ENCODE data around the gene FAM98A. TPM values are rescaled to one million over a fixed set of nuclear protein-coding genes. Genes with fewer than 3 reads are reported as not detected.

FAM98A gene
- total RNA-seq, 4 donors from 2014 or later = 17.3 to 31.5 (median 26.2) TPM

GRCh38 chr2:33589444-33589843, 9.7 kb downstream of the FAM98A start:
- Histone ChIP-seq H3K27me3 (no peaks in the 10 kb centered on the region), H3K4me1 (peaks cover 0 to 21% (median 0%) of the 10 kb centered on the region in 3 donors), H3K27ac (peak overlapping the region in 2 of 4 donors; percentile 6 to 43), H3K36me3 (peaks cover 16 to 90% (median 21%) of the 10 kb centered on the region in 3 donors), H3K9me3 (no peaks in the 10 kb centered on the region), H3K4me3 (no peak overlapping the region)
- intact Hi-C loops (cut with DNase I) = no loop called here
- WGBS, 2 donors = 31 to 48% methylated on average over 1 of the region's 1 CpG
- no peak for DNase-seq
- TF ChIP-seq POLR2A (IDR thresholded peaks at IDR 0.05) = no peak
- TF ChIP-seq, protein P1, sequence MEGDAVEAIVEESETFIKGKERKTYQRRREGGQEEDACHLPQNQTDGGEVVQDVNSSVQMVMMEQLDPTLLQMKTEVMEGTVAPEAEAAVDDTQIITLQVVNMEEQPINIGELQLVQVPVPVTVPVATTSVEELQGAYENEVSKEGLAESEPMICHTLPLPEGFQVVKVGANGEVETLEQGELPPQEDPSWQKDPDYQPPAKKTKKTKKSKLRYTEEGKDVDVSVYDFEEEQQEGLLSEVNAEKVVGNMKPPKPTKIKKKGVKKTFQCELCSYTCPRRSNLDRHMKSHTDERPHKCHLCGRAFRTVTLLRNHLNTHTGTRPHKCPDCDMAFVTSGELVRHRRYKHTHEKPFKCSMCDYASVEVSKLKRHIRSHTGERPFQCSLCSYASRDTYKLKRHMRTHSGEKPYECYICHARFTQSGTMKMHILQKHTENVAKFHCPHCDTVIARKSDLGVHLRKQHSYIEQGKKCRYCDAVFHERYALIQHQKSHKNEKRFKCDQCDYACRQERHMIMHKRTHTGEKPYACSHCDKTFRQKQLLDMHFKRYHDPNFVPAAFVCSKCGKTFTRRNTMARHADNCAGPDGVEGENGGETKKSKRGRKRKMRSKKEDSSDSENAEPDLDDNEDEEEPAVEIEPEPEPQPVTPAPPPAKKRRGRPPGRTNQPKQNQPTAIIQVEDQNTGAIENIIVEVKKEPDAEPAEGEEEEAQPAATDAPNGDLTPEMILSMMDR (IDR thresholded peaks at IDR 0.05) = no peak

DNA sequence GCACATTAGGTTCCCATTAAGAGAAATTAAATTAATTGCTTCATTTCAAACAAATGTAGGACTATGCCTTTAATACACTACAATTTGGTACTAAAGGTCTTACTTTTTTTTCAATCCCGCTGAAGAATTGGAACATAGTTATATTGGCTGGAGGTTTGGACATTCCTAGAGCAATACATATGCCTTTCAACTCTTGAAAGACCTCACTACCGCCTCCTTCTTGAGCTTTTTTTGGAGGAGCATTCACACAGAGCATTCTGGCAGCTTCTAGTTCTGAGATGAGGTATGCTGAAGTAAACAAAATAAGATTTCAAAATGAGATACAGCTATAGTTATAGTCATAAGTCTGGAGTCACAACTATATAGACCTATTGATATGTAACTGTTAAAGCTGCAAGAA, 10.9 kb downstream of the FAM98A start:
- Histone ChIP-seq H3K36me3 (peaks cover 18 to 88% (median 20%) of the 10 kb centered on the region in 3 donors), H3K4me1 (peaks cover 0 to 21% (median 0%) of the 10 kb centered on the region in 3 donors), H3K27ac (no peak overlapping the region), H3K4me3 (no peak overlapping the region), H3K27me3 (no peaks in the 10 kb centered on the region), H3K9me3 (no peaks in the 10 kb centered on the region)
- intact Hi-C loops (cut with DNase I) = no loop called here
- 74 to 75% methylated on average over 2 of the region's 2 CpGs for WGBS, 2 donors
- no peak for TF ChIP-seq POLR2A (IDR thresholded peaks at IDR 0.05)
- TF ChIP-seq, protein P1 (IDR thresholded peaks at IDR 0.05) = no peak
- no peak for DNase-seq

- DNase-seq = no peak
- Histone ChIP-seq H3K9me3 (no peaks in the 10 kb centered on the region), H3K4me3 (no peak overlapping the region), H3K4me1 (peaks cover 0 to 26% (median 0%) of the 10 kb centered on the region in 3 donors), H3K27ac (no peak overlapping the region), H3K36me3 (peaks cover 15 to 73% (median 18%) of the 10 kb centered on the region in 3 donors), H3K27me3 (no peaks in the 10 kb centered on the region)
- WGBS, 2 donors = 71 to 78% methylated on average over 2 of the region's 2 CpGs
- intact Hi-C loops (cut with DNase I) = no loop called here
- TF ChIP-seq, protein P1 (IDR thresholded peaks at IDR 0.05) = no peak
- TF ChIP-seq POLR2A (IDR thresholded peaks at IDR 0.05) = no peak
These were observed 12.3 kb downstream of the FAM98A start for GRCh38 chr2:33586766-33587165.

DNA sequence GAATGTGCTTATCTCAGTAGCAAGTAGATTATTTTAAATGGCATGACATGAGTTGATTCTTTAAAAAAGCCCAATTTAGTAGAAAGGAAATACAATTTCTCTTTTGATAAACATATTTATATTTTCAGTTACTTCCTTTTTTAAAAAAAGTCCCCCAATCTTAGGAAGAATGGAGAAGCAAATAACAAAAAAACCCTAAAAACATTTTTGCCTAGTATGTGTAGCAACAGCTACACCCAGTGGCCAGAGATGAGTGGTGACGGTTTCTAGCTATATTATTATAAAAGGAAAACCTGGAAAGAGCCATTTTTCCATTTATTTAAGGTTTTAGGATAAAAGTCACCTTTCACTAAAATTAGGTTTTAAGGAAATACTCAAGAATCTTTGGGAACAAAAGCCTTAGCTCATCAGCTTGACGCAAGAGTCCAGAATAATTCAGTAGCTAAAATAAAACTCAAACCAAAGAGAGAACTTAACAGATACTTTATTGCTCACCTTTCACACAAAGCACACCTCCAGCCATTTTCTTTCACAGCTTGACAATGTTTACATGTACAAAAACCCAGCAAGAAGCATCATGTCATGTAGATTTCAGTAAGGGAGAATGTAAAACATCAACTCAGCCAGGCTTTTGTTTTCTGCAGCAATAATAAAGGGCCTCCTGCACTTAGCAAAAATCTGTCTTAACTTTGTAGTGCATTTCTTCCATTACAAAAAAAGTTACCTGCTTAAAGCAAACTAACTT, 15.7 kb downstream of the FAM98A start:
- intact Hi-C loops (cut with DNase I) = no loop called here
- H3K27ac ChIP-seq = no peak overlapping the region
- no peaks in the 10 kb centered on the region for H3K27me3 ChIP-seq
- 23 to 26% methylated on average over 2 of the region's 2 CpGs for WGBS, 2 donors
- TF ChIP-seq, protein P1 (IDR thresholded peaks at IDR 0.05) = peak; percentile 37 to 81 (median 73)
- TF ChIP-seq POLR2A (IDR thresholded peaks at IDR 0.05) = no peak
- no peaks in the 10 kb centered on the region for H3K9me3 ChIP-seq
- peaks cover 15 to 50% (median 18%) of the 10 kb centered on the region in 3 donors for H3K36me3 ChIP-seq
- no peak overlapping the region for H3K4me3 ChIP-seq
- no peak for DNase-seq
- peaks cover 0 to 5% (median 0%) of the 10 kb centered on the region in 3 donors for H3K4me1 ChIP-seq

DNA sequence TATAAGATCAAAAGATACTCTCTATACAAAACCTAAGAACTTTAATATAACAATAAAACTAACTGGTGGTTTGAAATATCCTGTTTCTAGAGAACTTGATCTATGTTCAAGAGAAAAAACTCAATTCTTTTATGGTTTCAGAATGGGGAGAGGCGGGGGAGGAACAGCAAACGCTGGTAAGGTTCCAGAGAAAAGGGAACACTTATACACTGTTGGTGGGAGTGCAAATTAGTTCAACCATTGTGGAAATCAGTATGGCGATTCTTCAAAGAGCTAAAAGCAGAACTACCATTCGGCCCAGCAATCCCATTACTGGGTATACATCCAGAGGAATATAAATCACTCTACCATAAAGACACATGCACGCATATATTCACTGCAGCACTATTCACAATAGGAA, 17.2 kb downstream of the FAM98A start:
- Histone ChIP-seq H3K27me3 (no peaks in the 10 kb centered on the region), H3K4me1 (peaks cover 0 to 5% (median 0%) of the 10 kb centered on the region in 3 donors), H3K9me3 (no peaks in the 10 kb centered on the region), H3K27ac (no peak overlapping the region), H3K4me3 (no peak overlapping the region), H3K36me3 (peaks cover 14 to 35% (median 15%) of the 10 kb centered on the region in 3 donors)
- 86 to 88% methylated on average over 5 of the region's 5 CpGs for WGBS, 2 donors
- DNase-seq = no peak
- TF ChIP-seq, protein P1 (IDR thresholded peaks at IDR 0.05) = no peak
- no peak for TF ChIP-seq POLR2A (IDR thresholded peaks at IDR 0.05)
- intact Hi-C loops (cut with DNase I) = no loop called here

All from esophagus squamous epithelium (tissue), 5 donors.